GM19238 (cell line): Measurements from ENCODE around the gene RTP5.

Experiments used
- DNase-seq: peaks from one replicate; pipeline ENCODE4 v3.0.0; 2011; ENCODE audit warnings: low spot score; ENCODE audit not compliant: insufficient read length

Gene RTP5

DNA sequence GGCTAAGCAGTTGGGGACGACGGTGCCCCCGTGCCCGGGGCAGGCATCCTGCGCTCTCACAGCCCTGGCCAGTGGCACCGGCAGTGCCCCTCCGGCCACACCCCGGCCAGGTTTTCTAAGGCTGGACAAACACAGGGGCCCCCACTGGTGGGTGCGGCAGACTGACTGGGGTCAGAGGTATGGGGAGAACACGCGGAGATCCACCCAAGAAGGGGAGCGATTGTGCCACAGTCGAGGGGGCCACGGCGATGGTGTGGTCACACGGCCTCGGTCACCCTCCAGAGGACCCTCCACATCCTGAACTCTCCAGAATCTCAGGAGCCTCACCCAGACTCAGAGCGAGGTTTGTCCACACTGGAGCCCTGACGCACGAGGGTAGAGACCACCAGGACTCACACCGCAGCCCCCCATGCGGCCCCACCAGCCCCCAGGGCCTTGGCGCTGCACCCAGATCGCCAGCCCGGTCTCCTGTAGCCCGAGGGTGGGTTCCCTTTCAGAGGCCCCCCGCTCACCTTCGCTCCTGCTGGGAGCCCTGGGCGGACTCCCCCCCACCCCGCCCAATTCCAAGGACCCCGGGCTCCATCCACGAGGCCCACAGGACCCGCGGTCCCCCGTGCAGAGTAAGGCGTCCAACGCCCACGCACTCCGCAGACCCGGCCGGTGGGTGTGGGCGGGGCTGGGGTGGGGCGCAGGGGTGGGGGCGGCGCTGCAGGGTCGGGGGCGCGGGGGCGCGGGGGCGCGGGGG is 26.0 kb upstream of the RTP5 start:
- DNase-seq, result no peak

GRCh38 chr2:241844066-241844728 is 25.3 kb upstream of the RTP5 start:
- peak; percentile 77 for DNase-seq

DNA sequence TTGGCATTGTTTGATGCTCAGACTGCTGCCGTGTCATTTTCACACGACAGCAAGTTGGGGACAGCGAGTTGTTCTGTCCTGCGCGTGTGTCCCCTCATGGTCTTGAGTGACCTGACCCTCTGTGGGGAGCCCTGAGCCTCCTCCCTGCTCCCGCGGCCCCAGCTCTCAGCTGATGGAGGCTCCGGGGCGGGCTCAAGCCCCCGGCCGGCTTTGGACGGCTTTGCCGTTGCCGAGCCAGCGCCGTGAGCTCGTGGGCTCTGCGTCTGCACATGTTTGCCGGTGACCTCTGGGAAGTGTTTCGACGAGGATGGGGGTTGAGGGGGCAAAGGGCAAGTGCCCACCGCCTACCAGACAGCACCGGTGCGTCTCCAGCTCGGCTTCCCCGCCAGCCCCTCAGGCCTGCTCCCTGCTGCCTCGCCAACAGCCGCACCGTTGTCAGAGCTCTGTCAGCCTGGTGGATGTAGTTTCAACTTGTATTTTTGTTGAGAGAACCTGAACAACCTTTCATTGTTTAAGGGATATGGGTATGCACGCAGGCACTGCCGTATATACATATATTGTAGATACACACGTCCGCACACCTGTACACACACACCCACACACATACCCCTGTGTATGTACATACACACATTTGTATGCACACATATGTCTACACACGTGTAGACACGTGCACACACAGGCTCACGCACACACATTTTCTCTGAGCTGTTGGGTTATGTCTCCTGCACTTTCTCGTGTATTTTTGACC is 24.5 kb upstream of the RTP5 start:
- DNase-seq, result no peak

DNA sequence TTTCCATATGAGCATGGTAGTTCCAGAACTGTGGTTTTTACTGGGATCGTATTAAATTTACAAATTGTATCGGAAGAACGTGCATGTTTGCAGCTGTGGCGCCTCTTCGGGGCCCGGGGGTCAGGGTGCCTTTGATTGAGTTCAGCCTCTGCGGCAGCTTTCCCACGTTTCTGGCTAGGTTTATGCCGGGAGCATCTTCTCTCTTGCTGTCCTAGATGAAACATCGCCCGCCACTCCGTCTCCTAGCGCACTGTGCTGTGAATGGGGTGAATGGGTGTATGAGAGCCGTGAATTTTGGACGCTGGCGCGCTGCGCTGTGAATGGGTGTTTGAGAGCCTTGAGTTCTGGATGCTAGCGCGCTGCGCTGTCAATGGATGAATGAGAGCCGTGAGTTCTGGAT is 23.1 kb upstream of the RTP5 start:
- no peak for DNase-seq

- no peak for DNase-seq
These were observed 20.5 kb upstream of the RTP5 start for GRCh38 chr2:241848761-241849615.

DNA sequence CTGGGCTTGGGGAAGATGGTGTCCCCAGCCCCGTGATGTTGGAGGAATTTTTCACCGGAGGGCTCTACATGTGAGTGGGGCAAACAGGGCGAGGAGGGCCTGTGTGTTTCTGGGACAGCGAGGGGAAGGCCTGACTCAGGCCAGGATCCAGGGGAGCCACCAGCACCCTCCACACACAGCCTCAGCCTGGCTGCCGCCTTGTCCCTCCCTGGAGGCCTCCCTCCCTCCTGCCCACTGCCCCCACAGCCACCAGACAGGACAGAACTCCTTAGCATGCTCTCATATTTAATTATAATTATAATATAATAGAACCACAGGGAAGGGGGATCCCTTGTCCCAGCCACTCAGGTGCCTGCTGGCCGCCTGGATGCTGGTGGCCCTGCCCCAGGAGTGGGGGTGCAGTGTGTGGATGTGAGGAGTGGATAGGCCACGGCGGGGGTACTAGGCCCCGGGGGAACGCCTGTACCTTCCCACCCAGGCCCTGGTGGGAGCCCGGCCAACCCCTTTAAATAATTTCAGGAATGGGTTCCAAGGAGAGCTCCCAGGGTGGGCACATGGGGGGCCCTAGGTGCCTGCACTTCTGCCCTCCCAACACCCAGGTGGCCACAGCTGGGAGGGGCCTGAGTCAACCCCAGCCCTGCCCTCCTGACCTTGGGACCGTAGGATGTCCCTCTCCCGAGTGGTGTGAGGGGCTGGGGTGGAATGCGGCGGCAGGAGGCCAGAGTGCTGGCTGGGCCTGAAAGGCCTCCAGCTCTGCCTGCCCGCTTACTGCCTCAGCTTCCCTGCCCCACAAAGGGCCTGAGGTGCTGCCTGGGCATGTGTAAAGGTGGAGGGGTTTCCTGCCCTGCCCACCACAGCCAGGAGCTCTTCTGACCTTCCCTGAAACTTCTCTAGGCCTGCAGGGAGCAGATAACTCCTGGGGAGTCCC is 19.6 kb upstream of the RTP5 start:
- DNase-seq, result no peak

GRCh38 chr2:241850544-241851324 is 18.8 kb upstream of the RTP5 start:
- DNase-seq, result no peak

DNA sequence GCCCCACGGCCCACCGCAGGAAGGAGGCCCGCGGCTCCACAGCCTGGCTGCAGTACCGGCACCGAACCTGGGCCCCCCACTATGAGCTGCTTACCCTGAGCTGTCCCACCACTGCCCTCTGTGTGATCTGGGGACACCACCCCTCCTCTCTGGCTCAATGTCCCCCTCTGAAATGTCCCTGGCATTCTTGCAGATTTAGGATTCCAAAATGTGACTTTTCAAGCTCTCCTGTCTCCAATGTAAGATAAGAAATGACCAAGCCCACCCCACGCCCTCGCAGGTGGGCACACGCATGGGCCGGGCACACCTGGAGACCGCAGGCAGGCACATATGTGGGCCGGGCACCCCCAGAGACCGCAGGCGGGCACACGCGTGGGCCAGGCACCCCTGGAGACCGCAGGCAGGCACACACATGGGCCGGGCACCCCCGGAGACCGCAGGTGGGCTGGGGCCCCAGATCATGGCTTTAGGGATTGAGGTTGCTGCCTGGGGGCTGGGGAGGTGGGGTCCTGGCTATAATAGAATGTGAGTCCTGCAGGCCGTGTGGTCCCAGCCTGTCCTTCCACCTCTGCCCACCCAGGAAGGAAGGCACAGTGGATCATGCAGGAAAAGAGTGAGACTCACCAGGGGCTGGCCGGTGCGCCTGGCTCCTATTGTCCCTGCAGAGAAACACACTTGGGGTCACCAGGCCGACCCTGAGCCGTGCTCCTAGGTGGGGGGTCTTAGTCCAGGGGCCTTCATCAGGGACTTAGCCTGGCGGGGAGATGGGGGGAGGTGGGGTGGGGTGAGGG is 18.0 kb upstream of the RTP5 start:
- DNase-seq, result no peak

DNA sequence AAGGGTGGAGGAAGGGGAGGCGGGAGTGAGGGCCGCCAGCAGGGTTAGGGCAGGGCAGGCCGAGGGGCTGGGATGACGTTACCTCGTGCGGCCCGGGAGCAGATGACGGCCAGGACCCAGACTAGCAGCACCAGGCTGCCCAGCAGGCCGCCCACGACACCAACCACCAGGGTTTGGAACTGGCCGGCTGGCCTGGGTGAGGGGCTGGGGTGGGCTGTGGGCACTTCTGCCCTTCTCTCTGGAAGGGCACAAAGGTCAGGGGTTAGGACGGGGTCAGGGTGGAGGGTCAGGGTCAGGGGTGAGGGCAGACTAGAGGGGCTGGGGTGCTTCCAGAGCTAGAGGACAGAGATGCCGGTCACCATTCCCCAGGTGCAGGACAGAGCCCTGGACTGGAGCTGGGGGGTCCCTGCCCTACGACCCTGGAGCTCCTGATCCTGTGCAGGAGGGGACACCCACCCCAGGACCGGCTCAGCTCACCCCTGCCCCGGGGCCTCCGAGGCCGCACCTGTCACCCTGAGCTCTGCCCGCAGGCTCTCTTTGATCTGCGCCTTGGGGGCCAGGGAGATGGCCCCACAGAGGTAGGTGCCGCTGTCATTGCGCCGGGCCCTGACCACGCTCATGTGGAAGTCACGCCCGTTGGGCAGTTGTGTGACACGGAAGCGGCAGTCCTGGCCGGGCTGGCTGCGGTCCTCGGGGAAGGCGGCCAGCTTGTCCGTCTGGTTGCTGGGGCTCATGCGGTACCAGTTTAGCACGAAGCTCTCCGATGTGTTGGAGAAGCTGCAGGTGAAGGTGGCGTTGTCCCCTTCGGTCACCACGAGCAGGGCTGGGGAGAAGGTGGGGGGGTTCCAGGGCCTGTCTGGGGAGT is 17.2 kb upstream of the RTP5 start:
- DNase-seq, result no peak

GRCh38 chr2:241852981-241853631 is 16.4 kb upstream of the RTP5 start:
- DNase-seq, result no peak

DNA sequence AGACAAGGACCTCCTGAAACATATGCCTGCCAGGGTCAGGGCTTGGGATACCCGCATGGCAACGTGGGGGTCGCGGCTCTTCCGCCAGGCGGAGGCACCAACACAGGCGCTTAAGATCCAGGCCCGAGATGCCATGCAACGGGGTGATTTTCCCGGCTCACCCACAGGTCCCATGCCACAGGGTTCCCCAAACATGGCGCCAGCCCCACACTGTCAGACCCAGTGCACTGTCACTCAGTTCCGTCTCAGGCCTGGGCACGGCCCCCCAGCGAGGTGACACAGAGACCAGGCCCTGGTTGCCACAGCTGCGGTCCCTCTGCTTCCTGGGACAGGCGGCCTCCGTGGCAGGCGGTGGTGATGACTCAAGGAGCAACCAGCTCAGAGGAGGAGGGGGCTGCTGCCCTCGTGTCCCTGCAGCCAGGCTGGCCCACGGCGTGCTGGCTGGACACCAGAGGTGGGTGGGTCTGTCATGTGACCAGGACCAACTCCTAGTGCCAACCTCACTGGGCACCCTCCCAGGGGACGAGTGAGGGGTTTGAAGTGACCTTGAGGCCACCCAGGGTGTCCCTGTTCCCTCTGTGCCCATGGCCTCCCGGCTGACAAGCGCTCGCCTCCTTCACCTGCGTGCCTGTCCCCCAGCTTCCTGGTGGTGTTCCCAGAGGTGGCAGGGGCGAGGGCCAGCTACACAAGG is 15.7 kb upstream of the RTP5 start:
- DNase-seq, result no peak

DNA sequence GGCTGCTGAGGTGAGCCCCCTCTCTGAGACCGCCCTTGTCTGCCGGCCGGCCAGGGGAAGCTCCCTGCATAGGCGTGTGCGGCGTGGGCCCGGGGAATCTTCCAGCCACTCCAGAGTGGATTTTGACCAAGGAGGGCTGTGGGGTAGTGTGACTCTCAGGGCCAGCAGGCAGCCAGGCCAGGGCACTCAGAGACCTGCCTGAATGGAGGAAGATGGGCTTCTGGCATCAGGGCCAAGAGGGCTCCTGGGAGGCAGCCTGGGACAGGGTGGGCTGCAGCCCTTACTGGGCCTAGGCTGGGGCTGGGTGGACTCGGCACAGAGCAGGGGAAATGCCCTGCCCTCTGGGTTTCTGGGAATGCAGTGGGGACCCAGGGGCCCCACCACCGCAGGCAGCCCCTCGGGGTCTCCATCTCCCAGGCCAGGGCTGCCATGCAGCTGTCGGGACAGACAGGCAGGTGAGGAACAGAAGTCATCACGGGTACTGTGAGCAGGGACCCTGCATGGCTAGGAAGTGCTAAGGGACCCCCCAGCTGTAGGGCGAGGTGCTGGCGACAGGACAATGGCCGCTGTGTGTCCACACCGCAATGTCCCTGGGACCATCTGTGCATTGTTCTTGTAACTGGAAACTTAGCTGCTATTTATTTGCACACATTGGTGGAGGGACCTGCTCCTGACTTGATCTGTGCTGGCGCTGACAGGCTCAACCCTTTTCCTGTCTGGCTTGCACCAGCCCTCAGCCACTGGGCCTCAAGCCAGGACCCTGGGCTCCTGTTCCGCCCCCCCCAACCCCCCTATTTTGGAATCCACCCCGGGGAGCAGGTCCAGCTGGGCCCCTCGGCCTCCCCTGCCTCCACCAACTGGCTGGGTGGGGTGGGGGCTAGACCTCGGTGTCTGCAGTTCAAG is 14.9 kb upstream of the RTP5 start:
- no peak for DNase-seq

DNA sequence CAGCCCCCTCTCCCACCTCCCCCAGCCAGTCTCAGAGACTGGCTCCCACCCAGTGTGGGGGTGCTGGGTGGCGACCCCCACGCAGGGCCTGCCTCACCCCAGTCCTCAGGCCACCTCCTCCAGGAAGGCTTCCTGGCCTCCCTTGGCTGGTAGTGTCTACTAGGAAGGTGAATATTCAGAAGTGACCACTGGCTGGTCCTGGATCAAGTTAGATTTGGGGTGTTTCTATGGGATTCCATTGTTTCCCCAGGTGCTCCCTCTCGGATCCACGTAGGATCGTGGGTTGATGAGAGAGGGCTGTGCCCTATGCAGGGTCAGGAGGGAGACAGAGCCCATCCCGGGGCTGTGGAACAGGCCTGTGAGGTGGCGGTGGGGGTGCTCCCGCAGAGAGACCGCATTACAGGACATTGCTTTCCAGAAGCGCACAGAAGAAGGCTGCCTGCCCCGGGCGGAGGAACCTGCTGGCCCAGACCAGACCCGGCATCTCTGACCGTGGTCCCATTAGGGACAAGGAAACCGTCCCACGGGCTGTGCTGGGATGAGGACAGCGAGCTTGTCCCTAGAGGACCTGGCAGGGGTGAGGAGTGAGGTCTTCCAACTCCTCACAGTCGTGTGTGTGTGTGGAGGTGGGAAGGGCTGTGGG is 14.2 kb upstream of the RTP5 start:
- no peak for DNase-seq

DNA sequence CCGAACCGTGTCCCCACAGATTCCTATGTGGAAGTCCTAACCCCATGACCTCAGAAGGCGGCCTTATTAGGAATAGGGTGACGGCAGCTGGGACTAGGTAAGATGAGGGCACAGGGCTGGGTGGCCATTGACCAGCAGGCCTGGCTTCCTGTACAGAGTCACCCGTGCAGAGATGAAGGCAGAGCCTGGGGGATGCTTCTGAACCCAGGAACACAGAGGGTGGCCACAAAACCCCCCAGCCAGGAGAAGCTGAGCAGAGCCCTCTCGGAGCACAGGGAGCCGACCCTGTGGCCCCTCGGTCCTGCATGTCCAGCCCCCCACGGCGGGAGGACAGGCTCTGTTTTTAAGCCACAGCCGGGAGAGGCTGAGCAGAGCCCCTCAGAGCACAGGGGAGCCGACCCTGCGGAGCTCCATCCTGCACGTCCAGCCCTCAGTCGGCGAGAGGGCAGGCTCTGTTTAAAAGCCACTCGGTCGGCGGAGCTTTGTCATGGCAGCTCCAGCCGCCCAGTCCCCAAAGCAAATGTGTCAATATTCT is 13.6 kb upstream of the RTP5 start:
- no peak for DNase-seq

DNA sequence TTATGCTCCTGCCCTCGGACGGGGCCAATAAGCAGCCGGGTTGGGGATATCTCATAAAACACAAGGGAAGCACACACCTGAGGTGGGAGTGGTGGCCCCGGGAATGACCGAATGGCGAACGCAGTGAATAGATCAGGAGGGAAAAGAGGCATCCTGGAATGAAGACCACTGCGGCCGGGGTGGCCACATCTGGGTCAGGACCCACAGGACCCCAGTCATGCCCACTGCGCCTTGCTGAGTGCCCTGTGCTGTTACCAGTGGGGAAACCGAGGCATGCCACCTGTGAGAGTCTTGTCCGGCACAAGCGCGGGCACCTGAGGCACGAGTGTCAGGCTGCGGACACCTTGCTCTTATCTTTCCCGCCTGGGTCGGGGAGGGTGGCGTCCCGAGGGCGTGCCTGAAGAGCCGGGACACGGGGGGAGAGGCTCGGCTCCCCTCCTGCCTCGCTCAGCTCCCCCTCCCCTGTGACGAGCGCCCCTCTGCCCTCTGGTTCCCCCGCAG is 12.4 kb upstream of the RTP5 start:
- DNase-seq, result no peak
